Activated naive CD4-positive, alpha-beta T cell treated with anti-CD3 and anti-CD28 coated beads, Interleukin-2, amount 50 U/mL, for 24 hours (primary cell): ENCODE data around the gene TUBA3E.
"Not testable (repeated sequence)": the region's sequence is repeated elsewhere in the genome, so short reads cannot be mapped to it uniquely, and the experiment has no call there.

ENCODE experiments used
- H3K27ac Mint-ChIP-seq: one replicate; pipeline ENCODE4 v1.8.0; 2021; ENCODE audit warnings: mild to moderate bottlenecking, mixed read lengths
- H3K27me3 Mint-ChIP-seq: one replicate; pipeline ENCODE4 v1.8.0; 2021; ENCODE audit warnings: mixed read lengths
- H3K36me3 Mint-ChIP-seq: one replicate; pipeline ENCODE4 v1.8.0; 2021; ENCODE audit warnings: mixed read lengths
- H3K4me1 Mint-ChIP-seq: one replicate; pipeline ENCODE4 v1.8.0; 2021; ENCODE audit warnings: mixed read lengths
- H3K4me3 Mint-ChIP-seq: one replicate; pipeline ENCODE4 v1.8.0; 2021; ENCODE audit warnings: mild to moderate bottlenecking, mixed read lengths
- H3K9me3 Mint-ChIP-seq: one replicate; pipeline ENCODE4 v1.8.0; 2021; ENCODE audit warnings: mixed read lengths

Gene TUBA3E

GRCh38 chr2:130143266-130144039 lies 54.8 kb downstream of the TUBA3E start:
- H3K27ac Mint-ChIP-seq, H3K4me1 Mint-ChIP-seq, H3K36me3 Mint-ChIP-seq, H3K9me3 Mint-ChIP-seq, H3K27me3 Mint-ChIP-seq: not testable (repeated sequence)
- H3K4me3 Mint-ChIP-seq: peak overlapping the region; percentile 79

- not testable (repeated sequence) for H3K36me3 Mint-ChIP-seq, H3K4me1 Mint-ChIP-seq, H3K9me3 Mint-ChIP-seq, H3K27ac Mint-ChIP-seq, H3K27me3 Mint-ChIP-seq
- H3K4me3 Mint-ChIP-seq: peak overlapping the region; percentile 79
These were observed 55.6 kb downstream of the TUBA3E start for GRCh38 chr2:130142396-130143265.
